ENCODE measurements around the gene CARMIL3.

- no peak for TF ChIP-seq ARNTL (CRISPR knock-in tag; IDR thresholded peaks at IDR 0.05; ENCODE audit: borderline replicate concordance, low read depth)
- TF ChIP-seq RARB (CRISPR knock-in tag; IDR thresholded peaks at IDR 0.05): no peak
- TF ChIP-seq ZNF70 (CRISPR knock-in tag; IDR thresholded peaks at IDR 0.05): no peak
- no peak for TF ChIP-seq BACH2 (CRISPR knock-in tag; IDR thresholded peaks at IDR 0.05; ENCODE audit: borderline replicate concordance)
- no peak for TF ChIP-seq ISL1 (CRISPR knock-in tag; IDR thresholded peaks at IDR 0.05)
- TF ChIP-seq TOX (CRISPR knock-in tag; IDR thresholded peaks at IDR 0.05; ENCODE audit: borderline replicate concordance): no peak
- TF ChIP-seq ZFP30 (CRISPR knock-in tag; IDR thresholded peaks at IDR 0.05): no peak
- no peak for TF ChIP-seq PATZ1 (CRISPR knock-in tag; IDR thresholded peaks at IDR 0.05; ENCODE audit: borderline replicate concordance)
- no peak for TF ChIP-seq TCF4 (CRISPR knock-in tag; IDR thresholded peaks at IDR 0.05; ENCODE audit: borderline replicate concordance)
- TF ChIP-seq ESRRG (CRISPR knock-in tag; IDR thresholded peaks at IDR 0.05): no peak
These were observed 28.3 kb downstream of the CARMIL3 start for GRCh38 chr14:24080142-24080530.

All from SK-N-SH treated with all-trans-retinoic acid at 6 μM for 48 hours (cell line).